C4-2B (cell line): ENCODE results near the gene XYLT1.

Experiments
- H3K27ac ChIP-seq: fragments of 450-650 bp; 2 replicates; pipeline ENCODE4 v1.5.1; 2017
- CTCF ChIP-seq: fragments of 450-650 bp; conservative IDR thresholded peaks from 2 replicates; pipeline ENCODE4 v1.5.1; 2017; ENCODE audit warnings: mild to moderate bottlenecking
- ZFX ChIP-seq: fragments of 450-650 bp; IDR thresholded peaks from 2 replicates; pipeline ENCODE4 v1.6.1; 2017

The XYLT1 gene

DNA sequence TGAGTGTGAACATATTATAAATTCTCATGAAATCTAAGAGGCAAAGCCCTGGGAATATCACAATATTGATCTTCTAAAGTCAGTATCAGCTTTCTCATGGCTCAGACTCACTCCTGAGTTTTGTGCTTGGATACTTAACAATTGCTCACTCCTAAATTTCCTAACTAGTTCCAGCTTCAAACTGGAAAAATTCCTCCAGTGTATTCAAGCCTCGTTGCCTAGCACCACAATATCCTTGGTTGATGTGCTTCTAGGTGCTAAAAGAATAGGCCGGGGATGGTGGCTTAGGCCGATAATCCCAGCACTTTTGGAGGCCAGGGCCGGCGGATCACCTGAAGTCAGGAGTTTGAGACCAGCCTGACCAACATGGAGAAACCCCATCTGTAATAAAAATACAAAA lies 62.5 kb downstream of the XYLT1 start:
- TF ChIP-seq CTCF: no peak
- TF ChIP-seq ZFX: no peak
- H3K27ac ChIP-seq: no peak overlapping the region

DNA sequence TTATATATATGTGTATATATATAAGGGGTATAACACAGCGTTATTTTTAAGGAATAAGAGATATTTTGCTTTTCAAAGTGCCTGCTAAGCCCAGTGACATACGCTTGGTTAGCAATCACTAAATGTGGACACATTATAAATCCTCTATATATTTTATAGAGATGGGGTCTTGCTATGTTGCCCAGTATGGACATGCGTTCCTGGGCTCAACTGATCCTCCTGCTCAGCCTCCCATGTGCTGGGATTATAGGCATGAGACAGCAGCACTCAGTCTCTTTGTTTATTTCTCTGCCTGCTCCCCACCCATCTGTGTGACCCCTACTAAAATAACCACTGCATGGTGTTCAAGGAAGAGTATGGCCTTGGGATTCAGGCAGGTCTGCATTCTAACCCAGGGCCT lies 63.4 kb downstream of the XYLT1 start:
- no peak overlapping the region for H3K27ac ChIP-seq
- TF ChIP-seq CTCF (no peak), ZFX (no peak)

DNA sequence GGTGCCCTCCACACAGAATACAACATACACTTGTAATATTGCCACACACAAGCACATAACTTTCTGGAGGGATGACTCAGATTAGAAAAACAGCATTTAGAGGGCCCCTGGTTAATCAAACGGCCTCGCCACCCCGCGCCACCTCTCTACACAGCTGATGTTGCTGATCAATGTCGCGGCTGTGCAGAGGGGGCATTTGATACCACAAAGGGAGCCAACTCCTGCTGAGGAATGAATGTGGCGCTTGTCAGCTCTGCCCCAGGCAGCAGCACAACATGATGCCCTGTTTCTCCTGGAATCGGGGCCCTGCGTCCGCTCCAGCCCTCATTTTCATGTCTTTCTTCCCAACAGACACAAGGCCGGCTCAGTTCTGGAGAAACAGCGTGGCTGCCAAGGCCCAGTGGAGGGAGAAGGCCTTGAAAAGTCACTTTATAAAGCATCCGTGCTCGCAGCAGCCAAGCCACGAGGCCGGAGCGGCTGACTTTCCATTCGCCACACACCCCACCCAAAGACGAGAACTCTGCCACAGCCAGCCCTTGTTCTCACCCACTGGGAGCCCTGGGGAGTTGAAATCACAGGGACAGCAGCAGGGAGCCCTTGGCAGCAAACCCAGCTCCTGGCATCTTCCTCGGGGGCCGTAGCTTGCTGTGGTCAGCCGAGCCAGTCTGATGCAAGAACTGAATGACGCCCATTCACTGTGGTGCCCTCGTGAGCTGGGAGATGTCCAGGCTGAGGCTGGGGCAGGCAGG lies 65.6 kb downstream of the XYLT1 start:
- TF ChIP-seq CTCF: no peak
- TF ChIP-seq ZFX: no peak
- no peak overlapping the region for H3K27ac ChIP-seq

DNA sequence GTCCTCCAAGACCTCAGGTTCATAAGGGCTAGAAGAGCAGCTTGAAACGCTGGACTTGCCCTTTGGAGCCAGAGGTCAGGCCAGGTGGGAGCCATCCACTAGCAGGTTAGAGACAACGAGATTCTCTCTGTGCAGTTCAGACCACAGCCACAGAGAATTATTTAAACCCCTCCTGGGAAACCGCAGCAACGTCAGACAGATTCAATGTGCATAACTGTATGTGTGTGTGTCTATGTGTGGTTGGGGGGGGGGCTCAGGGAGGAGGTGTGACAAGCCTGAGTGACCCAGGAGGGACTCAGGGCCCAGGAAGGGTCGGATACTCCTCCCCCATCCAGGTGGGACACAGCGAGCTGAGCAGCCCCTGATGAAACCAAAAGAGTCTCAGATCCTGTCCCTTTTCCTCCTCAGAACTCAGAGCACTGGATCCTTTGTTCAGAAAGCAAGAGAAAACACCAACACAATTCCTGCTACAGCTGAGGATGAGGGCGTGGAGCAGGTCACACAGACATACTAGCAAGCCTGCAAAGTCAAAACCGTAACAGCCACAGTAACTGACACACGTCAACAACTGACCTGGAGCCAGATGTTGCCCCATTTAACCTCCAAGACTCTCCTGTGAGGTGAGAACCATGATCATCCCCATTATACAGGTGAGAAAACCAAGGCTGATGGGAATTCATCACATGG lies 66.8 kb downstream of the XYLT1 start:
- no peak for TF ChIP-seq ZFX
- no peak for TF ChIP-seq CTCF
- H3K27ac ChIP-seq: no peak overlapping the region

- TF ChIP-seq CTCF (no peak), ZFX (no peak)
These were observed 67.5 kb downstream of the XYLT1 start for GRCh38 chr16:17403156-17403809.

DNA sequence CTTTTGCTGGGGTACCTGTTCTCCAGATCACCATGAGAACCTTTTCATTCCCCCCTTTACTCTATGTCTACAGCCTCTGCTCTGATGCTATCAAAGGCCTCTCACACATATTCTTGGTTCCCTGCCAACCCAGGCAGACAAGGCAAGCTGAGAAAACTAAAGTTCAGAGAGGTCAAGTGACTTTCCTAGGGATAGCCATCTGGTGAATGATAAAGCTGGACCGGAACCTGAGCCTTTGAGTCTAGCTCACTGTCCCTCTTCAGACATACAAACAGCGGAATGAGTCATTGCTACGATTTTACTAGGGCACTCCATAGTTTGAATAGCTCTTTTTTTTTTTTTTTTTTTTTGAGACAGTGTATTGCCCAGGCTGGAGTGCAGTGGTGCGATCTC lies 73.3 kb downstream of the XYLT1 start:
- TF ChIP-seq CTCF (no peak), ZFX (no peak)
- H3K27ac ChIP-seq: no peak overlapping the region

More at GRCh38 chr16:17403156-17403809, 67.5 kb downstream of the XYLT1 start:
- H3K27ac ChIP-seq: no peak overlapping the region
